Neural cell (in vitro differentiated cells): ENCODE data around the gene EDIL3. TPM values are rescaled to one million over a fixed set of nuclear protein-coding genes. Genes with fewer than 3 reads are reported as not detected.

Source experiments
- H2AFZ ChIP-seq: fragments of 200-600, 300-800 bp; sonication (generic), shearing (Covaris generic); 2 replicates; pipeline ENCODE4 v1.6.0; 2014; ENCODE audit warnings: low read depth, mild to moderate bottlenecking, antibody characterized with exemption, low read length, moderate library complexity
- H3F3A ChIP-seq: fragments of 200-600 bp; shearing (Covaris generic); 2 replicates; pipeline ENCODE4 v1.6.1; 2016; ENCODE audit warnings: mild to moderate bottlenecking, moderate library complexity, mixed read lengths, antibody characterized with exemption, low read length; ENCODE audit not compliant: insufficient read depth, poor library complexity, severe bottlenecking
- H3K27ac ChIP-seq: fragments of 200-600, 300-800 bp; sonication (generic), shearing (Covaris generic); 2 replicates; pipeline ENCODE4 v1.5.1; 2014; ENCODE audit warnings: mild to moderate bottlenecking, low read length, moderate library complexity
- H3K27me3 ChIP-seq: fragments of 300-800, 200-600 bp; sonication (generic), shearing (Covaris generic); 2 replicates; pipeline ENCODE4 v1.6.0; 2014; ENCODE audit warnings: mild to moderate bottlenecking, low read depth, low read length, moderate library complexity; ENCODE audit not compliant: insufficient read depth
- H3K36me3 ChIP-seq: fragments of 300-800, 200-600 bp; sonication (generic), shearing (Covaris generic); 2 replicates; pipeline ENCODE4 v1.5.1; 2014; ENCODE audit warnings: mild to moderate bottlenecking, antibody characterized with exemption, low read length, moderate library complexity; ENCODE audit not compliant: insufficient read depth
- H3K4me2 ChIP-seq: fragments of 300-800, 200-600 bp; sonication (generic), shearing (Covaris generic); 2 replicates; pipeline ENCODE4 v1.6.0; 2014; ENCODE audit warnings: mild to moderate bottlenecking, low read length
- H3K4me3 ChIP-seq: fragments of 300-800, 200-600 bp; sonication (generic), shearing (Covaris generic); 2 replicates; pipeline ENCODE4 v1.5.1; 2014; ENCODE audit warnings: mild to moderate bottlenecking, low read length, moderate library complexity
- H3K79me2 ChIP-seq: fragments of 200-600 bp; shearing (Covaris generic); replicated peaks from 2 replicates; pipeline ENCODE4 v1.6.0; 2014; ENCODE audit warnings: mild to moderate bottlenecking, low read length, moderate library complexity; ENCODE audit not compliant: insufficient read depth
- H3K9ac ChIP-seq: fragments of 300-800, 200-600 bp; sonication (generic), shearing (Covaris generic); 2 replicates; pipeline ENCODE4 v1.6.1; 2016; ENCODE audit warnings: mild to moderate bottlenecking, low read length, mixed read lengths
- H3K9me2 ChIP-seq: fragments of 200-600 bp; shearing (Covaris generic); 2 replicates; pipeline ENCODE4 v1.6.1; 2016; ENCODE audit warnings: mild to moderate bottlenecking, low read length, mixed read lengths; ENCODE audit not compliant: insufficient read depth
- H3K9me3 ChIP-seq: fragments of 200-600, 300-800 bp; sonication (generic), shearing (Covaris generic); 2 replicates; pipeline ENCODE4 v1.6.1; 2016; ENCODE audit warnings: mild to moderate bottlenecking, mixed run types, low read length, moderate library complexity, mixed read lengths
- H4K20me1 ChIP-seq: fragments of 200-600 bp; shearing (Covaris generic); 2 replicates; pipeline ENCODE4 v1.6.1; 2016; ENCODE audit warnings: mild to moderate bottlenecking, mixed run types; ENCODE audit not compliant: insufficient read depth
- CTCF ChIP-seq: fragments of 450-650 bp; IDR thresholded peaks from 2 replicates; pipeline ENCODE4 v1.5.1; 2014; ENCODE audit warnings: antibody characterized with exemption, mild to moderate bottlenecking, moderate library complexity; ENCODE audit not compliant: poor library complexity, severe bottlenecking
- EP300 ChIP-seq: fragments of 450-650 bp; conservative IDR thresholded peaks from 2 replicates; pipeline ENCODE4 v1.6.1; 2014; ENCODE audit warnings: antibody characterized with exemption, mild to moderate bottlenecking, moderate library complexity; ENCODE audit not compliant: poor library complexity, severe bottlenecking
- EZH2 ChIP-seq: fragments of 200-600, 300-800 bp; shearing (Covaris generic), sonication (generic); IDR thresholded peaks from 2 replicates; pipeline ENCODE4 v1.6.1; 2014; ENCODE audit warnings: antibody characterized with exemption, low read length, borderline replicate concordance, mild to moderate bottlenecking; ENCODE audit not compliant: insufficient read depth, poor library complexity, severe bottlenecking
- MXI1 ChIP-seq: fragments of 450-650 bp; conservative IDR thresholded peaks from 2 replicates; pipeline ENCODE4 v1.6.1; 2014; ENCODE audit warnings: antibody characterized with exemption, mild to moderate bottlenecking; ENCODE audit not compliant: poor library complexity, severe bottlenecking
- POLR2AphosphoS5 ChIP-seq: IDR thresholded peaks from 2 replicates; pipeline ENCODE4 v1.6.1; 2012
- RAD21 ChIP-seq: fragments of 450-650 bp; conservative IDR thresholded peaks from 2 replicates; pipeline ENCODE4 v1.6.1; 2014; ENCODE audit warnings: antibody characterized with exemption, mild to moderate bottlenecking, moderate library complexity
- SMC3 ChIP-seq: fragments of 450-650 bp; conservative IDR thresholded peaks from 2 replicates; pipeline ENCODE4 v1.6.1; 2014; ENCODE audit warnings: antibody characterized with exemption, mild to moderate bottlenecking, moderate library complexity; ENCODE audit not compliant: poor library complexity
- TAF1 ChIP-seq: IDR thresholded peaks from 2 replicates; pipeline ENCODE4 v1.6.1; 2012; ENCODE audit warnings: low read depth
- polyA plus RNA-seq: library from polyadenylated mRNA; depleted of rRNA; stranded (reverse); fragments of >200 nt; gene quantifications from 2 replicates; pipeline ENCODE4 v1.2.3, GENCODE V29; 2014
- TF ChIP-seq, protein P1 (sequence below): IDR thresholded peaks from 2 replicates; pipeline ENCODE4 v1.6.1; 2012; ENCODE audit warnings: borderline replicate concordance

Gene EDIL3
- polyA plus RNA-seq, 1 donor from 2014 or later = 6.1 TPM

- Histone ChIP-seq H3F3A (no peaks in the 10 kb centered on the region), H3K4me2 (no peak overlapping the region), H3K27ac (no peak overlapping the region), H3K27me3 (no peaks in the 10 kb centered on the region), H3K9me3 (no peaks in the 10 kb centered on the region), H3K4me3 (no peak overlapping the region), H3K36me3 (no peaks in the 10 kb centered on the region), H3K79me2 (no peaks in the 10 kb centered on the region), H4K20me1 (no peaks in the 10 kb centered on the region), H3K9me2 (no peaks in the 10 kb centered on the region), H3K9ac (no peak overlapping the region), H2AFZ (no peak overlapping the region)
- TF ChIP-seq, protein P1, sequence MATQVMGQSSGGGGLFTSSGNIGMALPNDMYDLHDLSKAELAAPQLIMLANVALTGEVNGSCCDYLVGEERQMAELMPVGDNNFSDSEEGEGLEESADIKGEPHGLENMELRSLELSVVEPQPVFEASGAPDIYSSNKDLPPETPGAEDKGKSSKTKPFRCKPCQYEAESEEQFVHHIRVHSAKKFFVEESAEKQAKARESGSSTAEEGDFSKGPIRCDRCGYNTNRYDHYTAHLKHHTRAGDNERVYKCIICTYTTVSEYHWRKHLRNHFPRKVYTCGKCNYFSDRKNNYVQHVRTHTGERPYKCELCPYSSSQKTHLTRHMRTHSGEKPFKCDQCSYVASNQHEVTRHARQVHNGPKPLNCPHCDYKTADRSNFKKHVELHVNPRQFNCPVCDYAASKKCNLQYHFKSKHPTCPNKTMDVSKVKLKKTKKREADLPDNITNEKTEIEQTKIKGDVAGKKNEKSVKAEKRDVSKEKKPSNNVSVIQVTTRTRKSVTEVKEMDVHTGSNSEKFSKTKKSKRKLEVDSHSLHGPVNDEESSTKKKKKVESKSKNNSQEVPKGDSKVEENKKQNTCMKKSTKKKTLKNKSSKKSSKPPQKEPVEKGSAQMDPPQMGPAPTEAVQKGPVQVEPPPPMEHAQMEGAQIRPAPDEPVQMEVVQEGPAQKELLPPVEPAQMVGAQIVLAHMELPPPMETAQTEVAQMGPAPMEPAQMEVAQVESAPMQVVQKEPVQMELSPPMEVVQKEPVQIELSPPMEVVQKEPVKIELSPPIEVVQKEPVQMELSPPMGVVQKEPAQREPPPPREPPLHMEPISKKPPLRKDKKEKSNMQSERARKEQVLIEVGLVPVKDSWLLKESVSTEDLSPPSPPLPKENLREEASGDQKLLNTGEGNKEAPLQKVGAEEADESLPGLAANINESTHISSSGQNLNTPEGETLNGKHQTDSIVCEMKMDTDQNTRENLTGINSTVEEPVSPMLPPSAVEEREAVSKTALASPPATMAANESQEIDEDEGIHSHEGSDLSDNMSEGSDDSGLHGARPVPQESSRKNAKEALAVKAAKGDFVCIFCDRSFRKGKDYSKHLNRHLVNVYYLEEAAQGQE = no peak
- TF ChIP-seq POLR2AphosphoS5 (no peak), EP300 (no peak), SMC3 (no peak), CTCF (no peak), MXI1 (no peak), TAF1 (no peak), EZH2 (no peak), RAD21 (no peak)
Observed at GRCh38 chr5:84080908-84081307, 303.8 kb downstream of the EDIL3 start.

DNA sequence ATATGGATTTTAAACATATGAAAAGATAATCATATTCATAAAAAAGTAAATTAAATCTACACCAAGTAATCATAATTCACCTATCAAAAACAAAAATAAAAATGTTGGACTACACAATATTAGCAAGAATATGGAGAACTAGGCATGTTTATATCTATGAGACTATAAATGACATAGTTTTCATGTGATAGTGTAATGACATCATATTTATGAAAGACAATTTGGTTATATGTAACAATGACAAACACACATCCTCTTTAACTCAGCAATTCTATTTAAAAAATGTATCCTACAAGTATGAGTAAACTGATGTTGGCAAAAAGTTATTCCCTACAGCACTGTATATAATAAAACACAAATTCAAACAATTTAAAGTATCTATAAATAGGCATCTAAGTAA, 312.3 kb downstream of the EDIL3 start:
- Histone ChIP-seq H3K79me2 (no peaks in the 10 kb centered on the region), H3K4me2 (no peak overlapping the region)

More for the DNA sequence above, 312.3 kb downstream of the EDIL3 start:
- Histone ChIP-seq H4K20me1 (no peaks in the 10 kb centered on the region), H3K27me3 (no peaks in the 10 kb centered on the region), H2AFZ (no peak overlapping the region), H3K9ac (no peak overlapping the region), H3K9me3 (no peaks in the 10 kb centered on the region), H3K9me2 (no peaks in the 10 kb centered on the region), H3K4me3 (no peak overlapping the region), H3K36me3 (no peaks in the 10 kb centered on the region), H3F3A (no peaks in the 10 kb centered on the region), H3K27ac (no peak overlapping the region)
- TF ChIP-seq, protein P1 = no peak
